CD4-positive, alpha-beta T cell treated with Interleukin-4 for 4 hours (primary cell): ENCODE measurements around the gene SDHA.
A peak's percentile ranks its signal among the peaks of the same experiment; 100 is the strongest.
"Not testable (repeated sequence)": the region's sequence is repeated elsewhere in the genome, so short reads cannot be mapped to it uniquely, and the experiment has no call there.

Source experiments
- DNase-seq: peaks from one replicate; pipeline ENCODE4 v3.0.0-alpha.2; 2020

SDHA gene

DNA sequence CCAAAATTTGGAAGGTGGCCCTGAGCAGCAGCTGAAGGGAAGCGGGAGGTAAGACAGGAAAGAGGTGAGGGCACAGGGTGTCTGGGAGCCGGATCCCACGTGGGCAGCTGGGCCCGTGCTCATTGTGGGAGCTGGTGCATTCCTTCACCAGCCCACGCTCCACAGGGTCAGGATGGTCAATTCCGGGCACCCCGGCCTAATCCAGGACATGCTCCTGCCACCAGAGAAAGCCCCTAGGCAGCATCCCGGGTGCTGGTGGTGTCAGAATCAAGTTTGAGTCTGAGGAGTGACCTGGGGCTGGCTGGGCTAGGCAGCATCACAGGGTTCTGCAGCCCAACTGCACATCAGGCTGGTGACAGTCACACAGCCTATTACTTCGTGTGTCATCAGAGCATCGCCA is 46.2 kb downstream of the SDHA start:
- DNase-seq = no peak

DNA sequence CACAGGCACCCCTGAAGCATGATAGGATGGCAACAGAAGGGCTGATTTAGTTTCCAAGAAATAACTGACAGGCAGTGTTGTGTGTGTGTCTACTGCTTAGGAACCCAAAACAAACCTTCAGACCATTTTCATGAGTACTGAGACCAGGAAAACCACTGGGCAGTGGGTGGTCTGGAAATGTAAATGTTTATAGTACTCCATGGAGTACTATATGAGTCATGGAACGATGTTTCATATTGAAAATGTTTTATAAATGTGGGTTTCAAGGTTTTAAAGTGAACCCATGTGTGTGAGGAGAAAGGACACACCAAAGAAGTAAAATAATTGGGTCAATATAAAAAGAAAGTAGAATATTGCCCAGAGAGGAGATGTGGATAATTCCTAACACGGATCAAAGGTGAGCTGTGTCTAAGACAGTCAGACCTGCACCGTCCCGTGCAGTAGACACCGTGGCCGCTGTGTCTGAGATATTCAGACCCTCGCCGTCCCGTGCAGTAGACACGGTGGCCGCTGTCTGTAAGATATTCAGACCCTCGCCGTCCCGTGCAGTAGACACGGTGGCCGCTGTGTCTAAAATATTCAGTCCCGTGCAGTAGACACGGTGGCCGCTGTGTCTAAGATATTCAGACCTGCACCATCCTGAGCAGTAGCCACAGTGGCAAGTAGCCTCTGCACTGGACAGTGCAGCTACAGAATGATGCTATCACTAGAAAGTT is 48.3 kb downstream of the SDHA start:
- DNase-seq = not testable (repeated sequence)

DNA sequence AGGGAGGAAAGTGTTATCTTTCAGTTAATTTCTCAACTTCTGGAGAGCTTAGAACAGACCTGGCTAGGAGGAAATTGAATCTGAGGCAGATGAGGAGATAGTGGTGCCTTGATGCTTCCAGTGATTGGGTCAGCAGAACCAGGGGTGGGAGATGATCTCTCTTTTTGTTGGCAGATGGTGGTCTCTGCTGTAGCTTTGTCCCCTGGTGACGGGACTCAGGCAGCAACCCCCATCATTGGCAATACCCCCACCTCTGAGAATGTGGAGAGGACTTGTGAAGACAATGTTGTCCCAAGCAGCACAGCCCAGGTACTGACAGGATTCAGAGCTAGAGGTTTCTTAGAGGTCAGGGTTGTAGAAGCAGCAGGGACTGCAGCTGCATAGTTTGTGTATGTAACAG is 49.6 kb downstream of the SDHA start:
- no peak for DNase-seq

DNA sequence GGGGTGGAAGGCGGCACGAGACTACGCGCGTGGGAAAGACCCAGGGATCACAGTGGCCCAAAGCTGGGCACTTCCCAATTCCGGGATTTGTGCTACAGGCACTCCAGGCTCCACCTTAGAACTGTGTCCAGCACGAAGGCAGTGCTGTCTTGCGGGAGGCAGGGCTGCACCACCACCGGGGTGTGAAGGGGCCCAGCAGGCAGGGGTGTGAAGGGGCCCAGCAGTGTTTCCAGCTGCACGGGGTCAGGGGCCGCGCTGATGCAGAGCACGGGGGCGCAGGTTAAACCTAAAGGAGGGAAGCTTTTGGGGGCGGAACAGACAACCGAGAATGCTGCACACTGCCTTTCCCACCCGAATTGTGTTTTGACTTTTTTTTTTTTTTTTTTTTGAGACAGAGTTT is 52.2 kb downstream of the SDHA start:
- DNase-seq = no peak

DNA sequence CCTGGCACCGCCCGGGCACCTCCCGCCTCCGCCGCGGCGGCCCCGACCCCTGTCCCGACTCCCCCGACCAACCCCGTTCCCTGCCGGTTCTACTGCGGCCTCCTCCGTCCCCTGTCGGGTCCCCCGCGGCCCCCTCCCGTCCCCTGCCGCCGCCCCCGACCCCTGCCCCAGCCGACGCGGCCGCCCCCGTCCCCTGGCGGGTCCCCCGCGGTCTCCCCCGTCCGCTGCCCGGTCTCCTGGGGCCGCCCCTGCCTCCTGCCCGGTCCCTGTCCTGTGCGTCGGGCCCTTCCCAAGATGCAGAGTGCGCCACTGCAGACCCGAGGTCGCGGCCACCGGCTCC is 53.7 kb downstream of the SDHA start:
- not testable (repeated sequence) for DNase-seq

DNA sequence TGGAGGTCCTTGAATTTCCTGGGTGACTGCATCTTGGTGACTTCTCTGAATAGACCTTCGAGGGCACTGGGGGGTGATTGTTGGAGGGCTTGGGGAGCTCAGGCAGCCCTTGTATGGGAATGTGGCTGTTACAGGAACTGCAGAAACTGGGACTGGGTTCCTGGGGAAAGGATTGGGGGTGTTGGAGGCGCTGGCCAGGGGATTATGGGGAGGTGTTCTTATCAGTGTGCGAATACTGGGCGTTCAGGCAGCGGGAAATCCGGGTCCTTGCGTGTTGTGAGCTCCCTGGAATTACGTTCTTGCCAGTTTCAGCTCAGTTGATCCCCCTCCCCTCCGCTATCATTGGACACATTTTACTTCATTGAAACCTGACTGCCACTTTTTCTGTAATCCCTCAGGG is 55.0 kb downstream of the SDHA start:
- DNase-seq = not testable (repeated sequence)

DNA sequence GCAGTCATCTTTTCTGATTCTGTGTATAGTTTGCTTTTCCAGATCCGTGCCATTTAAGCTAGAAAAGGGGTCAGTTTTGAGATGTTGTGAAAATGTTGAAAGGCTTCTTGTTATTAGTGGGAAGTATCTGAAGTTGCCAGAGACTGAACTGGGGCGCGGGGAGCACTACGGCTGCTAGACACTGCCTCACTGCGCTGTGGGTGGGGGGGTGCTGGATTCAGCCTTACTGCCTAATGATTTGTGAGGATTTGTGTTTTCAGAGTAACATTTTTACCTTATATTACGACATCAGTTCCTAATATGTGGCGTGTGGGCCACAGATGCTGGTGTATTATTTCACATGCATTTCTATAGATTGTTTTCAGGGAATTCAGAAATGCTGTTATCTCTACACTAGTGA is 55.4 kb downstream of the SDHA start:
- DNase-seq = not testable (repeated sequence)

DNA sequence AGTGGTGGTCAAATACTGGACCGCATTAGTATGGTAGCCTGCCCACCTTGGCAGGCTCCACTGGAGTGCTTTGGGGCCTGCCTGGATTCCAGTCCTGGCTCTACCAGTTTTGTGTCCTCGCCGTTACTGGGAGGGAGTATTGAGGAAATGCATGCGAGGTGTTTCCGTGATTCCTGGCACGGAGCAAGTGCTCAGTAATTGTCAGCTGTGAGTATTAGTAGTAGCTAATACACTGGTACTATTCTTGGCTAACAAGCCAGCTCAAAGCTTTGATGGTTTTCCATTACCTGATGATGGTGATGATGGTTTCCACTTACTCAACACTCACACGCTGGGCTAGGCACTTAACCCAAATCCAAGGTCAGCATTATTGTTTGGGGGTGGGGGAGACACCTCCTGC is 56.2 kb downstream of the SDHA start:
- DNase-seq = not testable (repeated sequence)

DNA sequence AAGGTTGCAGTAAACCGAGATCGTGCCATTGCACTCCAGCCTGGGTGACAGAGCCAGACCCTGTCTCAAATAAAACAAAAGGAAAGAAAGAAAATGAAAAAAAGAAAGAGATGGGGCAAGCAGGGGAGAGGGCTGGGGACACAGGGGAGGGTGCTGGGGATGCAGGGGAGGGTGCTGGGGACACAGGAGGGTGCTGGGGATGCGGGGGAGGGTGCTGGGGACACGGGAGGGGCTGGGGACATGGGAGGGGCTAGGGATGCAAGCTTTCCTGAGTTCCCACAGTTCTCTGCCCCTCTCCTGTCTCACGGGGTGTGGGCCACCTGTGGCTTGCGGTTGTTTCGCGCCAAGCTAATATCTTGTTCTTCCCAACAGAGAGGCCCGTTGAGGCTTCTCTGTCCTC is 60.5 kb downstream of the SDHA start:
- no peak for DNase-seq

DNA sequence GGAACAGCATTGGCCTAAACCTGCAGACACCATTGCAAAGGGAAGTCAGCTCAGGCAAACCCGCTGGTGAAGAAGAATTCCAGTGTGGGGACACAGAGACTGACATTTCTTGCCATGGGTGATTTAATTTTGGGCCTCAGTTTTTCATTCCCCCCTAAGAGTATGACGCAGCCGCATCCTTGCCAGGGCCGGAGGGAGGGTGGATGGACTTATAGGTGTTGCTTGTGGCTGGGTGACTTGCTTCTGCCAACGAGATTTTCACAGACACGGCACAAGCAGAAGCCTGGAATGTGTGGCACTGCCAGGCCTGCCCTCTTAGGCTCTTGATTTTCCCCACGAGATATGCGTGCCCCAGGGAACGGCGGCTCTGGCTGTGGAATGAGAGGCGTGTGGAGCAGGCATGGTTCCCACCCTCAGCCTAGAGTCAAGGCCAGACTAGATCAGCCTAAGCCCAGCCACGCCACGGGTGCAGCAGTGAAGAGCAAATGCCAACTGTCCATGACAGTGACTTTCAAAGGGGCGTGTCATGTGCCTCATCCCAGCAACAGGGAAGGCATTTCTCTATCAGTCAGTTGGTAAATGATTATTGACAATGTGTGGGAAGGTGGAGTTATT is 61.0 kb downstream of the SDHA start:
- not testable (repeated sequence) for DNase-seq

DNA sequence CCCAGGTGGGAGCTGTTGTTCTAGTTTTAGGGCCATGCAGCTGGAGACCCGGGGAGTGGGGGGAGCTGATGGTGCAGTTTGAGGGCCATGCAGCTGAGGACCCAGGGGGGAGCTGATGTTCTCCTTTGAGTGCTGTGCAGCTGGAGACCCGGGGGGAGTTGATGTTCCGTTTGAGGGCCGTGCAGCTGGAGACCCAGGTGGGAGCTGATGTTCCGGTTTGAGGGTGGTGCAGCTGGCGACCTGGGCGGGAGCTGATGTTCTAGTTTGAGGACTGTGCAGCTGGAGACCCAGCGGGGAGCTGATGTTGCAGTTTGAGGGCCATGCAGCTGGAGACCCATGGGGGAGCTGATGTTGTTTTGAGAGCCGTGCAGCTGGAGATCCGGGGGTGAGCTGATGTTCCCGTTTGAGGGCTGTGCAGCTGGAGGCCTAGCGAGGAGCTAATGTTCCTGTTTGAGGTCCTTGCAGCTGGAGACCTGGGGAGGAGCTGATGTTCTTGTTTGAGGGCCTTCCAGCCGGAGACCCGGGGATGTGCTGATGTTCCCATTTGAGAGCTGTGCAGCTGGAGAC is 68.0 kb downstream of the SDHA start:
- DNase-seq = no peak

DNA sequence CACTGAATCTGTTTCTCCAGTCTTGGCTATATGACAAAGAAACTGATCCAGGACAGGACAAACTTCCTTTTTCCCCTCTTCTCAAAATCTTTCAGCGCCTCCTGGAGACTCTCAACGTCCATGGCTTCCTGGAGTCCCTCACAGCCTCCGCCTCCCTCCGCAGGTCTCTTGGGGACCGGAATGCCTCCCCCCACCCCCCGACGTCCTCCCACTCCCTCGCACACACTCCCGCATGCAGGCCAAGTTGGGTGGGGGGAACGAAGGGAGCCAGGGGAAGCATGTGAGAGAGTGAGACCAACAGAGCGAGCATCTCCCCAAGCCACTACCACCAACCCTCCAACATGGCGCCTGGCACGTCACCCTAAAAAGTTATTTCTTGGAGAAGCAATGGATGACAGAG is 72.1 kb downstream of the SDHA start:
- DNase-seq = not testable (repeated sequence)

DNA sequence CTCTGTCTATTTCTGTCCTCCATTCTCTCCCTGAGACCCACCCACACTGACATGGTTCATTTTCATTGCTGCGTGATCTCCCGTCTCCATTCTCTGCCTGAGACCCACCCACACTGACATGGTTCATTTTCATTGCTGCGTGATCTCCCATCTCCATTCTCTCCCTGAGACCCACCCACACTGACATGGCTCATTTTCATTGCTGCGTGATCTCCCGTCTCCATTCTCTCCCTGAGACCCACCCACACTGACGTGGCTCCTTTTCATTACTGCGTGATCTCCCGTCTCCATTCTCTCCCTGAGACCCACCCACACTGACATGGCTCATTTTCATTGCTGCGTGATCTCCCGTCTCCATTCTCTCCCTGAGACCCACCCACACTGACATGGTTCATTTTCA is 73.2 kb downstream of the SDHA start:
- DNase-seq = not testable (repeated sequence)

DNA sequence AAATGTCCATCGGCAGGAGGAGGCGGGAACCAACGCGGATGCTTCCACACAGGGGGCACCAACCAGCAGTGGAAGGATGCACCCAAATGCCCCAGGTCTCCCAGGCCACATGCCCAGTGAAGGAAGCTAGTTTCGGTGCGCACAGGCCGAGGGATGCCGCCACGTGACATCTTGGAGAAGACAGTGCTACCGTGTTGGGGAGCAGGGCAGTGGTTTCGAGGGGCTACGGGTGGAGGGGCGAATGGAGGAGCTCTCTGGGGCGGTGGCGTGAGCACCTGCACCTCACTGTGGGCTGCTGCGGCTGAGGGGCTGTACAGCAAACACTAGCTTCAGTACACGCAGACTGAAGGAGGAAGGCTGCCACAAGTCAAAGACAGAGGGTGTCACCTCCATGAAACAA is 76.7 kb downstream of the SDHA start:
- DNase-seq = not testable (repeated sequence)

DNA sequence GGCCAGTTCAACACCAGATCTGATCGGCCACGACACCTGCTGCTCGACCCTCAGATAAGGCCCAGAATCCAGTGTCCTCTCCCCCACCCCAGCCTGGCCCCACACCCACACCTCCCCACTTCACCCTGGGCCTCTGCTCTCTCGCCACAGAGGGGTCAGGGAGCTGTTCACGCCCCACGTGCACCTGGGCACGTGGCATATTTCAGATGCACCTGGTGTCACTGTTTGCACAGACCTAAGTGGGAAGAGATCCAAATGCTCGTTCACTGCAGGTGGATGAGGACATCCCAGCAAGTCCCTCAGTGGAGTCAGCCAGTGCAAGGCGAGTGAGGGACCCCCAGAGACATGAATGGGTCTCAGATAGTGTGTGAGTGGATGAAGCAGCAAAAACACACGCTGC is 78.1 kb downstream of the SDHA start:
- not testable (repeated sequence) for DNase-seq

DNA sequence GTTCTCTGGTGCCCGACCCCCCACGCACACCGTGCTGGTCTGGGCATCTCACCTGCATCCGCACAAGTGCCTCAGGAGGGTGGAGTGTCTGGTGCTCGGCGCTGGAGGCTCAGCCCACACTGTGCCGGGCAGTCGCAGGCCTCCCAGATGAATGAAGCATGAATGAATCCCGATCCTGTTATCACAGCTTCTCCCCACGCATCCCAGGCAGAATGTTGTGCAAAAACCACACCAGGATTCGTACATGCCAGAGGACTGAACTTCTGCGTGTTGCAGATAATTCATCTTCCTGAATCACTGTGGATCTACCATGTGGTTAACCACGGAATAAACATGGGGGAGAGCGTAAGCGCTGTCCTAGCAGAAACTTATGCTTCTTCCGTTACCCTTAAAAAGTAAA is 78.8 kb downstream of the SDHA start:
- peak; percentile 25 for DNase-seq

DNA sequence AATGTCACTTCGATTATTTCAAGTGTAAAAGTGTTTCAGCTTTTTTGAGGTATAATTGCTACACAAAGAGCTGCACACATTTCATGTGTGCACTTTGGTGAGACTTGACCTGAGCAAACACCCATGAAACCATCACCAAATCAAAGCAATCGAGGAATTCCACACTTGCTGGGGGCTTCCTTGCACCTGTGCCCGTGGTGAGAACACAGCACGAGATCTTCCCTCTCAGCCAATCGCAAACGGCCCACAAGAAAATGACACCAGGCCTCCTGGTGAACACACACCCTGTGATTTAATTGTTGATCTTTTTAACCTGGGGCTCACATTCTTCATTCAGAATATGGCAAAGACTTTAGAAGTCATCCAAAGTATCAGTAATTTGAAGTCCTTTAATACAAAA is 79.3 kb downstream of the SDHA start:
- DNase-seq = not testable (repeated sequence)

DNA sequence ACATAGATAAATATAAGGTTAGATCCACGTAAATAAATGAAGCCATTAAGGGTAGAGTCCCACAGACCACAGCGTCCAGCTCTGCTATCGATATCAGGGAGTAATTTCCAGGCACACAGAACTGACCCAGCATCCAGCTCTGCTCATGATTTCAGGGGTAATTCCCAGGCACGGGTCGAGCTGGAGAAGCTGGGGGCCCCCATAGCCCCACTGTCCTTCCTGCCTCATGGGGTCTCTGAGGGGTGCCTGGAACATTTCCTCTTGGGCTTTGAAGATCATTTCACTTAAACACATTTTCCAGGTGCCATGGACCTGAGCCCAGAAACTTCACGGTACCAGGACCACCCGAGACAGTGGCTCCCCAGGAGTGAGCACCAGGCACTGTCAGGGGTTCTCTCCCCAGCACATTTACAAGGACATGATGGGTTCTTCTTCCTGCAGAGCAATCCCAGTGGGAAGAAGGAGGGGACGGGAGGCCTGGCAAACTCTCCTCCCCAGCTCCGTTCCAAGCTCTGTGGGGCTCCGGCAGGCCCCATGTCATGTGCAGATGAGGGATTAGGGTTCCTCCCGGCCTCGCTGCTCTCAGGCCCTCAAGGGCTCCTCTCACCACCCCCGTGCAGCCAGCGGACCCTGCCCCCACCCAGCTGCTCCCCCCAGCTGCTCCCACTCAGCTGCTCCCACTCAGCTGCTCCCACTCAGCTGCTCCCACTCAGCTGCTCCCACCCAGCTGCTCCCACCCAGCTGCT is 80.0 kb downstream of the SDHA start:
- not testable (repeated sequence) for DNase-seq

DNA sequence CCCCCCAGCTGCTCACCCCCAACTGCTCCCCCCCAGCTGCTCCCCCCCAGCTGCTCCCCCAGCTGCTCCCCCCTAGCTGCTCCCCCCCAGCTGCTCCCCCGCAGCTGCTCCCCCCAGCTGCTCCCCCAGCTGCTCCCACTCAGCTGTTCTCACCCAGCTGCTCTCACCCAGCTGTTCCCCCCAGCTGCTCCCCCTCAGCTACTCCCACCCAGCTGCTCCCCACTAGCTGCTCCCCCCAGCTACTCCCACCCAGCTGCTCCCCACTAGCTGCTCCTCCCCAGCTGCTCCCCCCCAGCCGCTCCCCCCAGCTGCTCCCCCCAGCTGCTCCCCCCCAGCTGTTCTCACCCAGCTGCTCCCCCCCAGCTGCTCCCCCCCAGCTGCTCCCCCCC is 80.6 kb downstream of the SDHA start:
- no peak for DNase-seq

DNA sequence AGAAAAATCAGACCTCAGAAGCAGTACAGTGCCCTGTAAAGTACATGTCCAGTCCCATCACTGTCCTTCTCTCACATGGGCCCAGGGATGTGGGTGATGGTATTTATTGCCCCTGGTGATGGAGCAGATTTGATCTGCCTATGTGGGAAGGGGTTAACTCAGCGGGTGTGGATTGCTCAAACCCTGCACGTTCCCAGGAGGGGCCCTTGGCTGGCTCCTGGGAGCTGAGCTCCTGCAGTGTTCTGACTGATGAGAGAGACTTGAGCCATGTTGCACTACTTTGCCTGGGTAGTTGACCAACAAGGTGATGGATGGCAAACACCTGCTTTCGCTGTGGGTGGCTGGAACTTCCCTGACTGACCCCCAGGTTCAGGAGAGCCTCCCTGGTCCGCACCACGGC is 81.8 kb downstream of the SDHA start:
- not testable (repeated sequence) for DNase-seq

DNA sequence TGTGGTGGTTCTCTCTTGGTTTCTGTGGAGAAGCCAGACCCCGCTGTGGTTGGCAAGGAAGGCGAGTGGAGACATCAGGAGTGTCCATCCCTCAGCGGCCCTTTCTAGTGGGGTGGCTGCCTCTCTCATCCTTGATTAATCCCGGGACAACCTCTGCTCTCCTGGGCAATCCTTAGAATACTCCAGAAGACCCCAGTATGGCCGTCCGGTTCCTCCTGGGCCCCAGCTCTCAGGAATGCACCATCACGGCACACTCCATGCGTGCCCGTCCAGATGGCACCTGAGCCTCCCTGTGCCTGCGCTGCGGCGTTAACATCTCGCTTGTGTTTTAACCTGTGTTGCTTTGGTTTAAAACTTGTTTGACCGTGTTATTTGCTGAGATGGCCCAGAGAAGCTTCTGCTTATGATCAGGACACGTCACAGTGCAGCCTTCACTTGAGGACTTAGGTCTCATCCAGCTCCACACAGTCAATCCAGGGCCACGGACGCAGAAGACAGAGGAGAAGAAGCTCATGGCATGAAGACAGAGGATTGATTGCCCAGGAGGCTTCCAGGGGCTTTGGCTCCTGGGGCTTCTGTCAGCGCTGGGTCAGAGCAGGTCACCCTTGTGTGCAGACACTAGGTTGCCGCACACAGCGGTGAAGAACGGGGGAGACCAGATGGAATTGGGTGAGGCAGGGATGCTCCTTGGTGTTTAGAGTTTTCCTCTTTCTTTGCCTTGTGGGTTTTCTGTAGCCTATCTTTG is 82.7 kb downstream of the SDHA start:
- not testable (repeated sequence) for DNase-seq

DNA sequence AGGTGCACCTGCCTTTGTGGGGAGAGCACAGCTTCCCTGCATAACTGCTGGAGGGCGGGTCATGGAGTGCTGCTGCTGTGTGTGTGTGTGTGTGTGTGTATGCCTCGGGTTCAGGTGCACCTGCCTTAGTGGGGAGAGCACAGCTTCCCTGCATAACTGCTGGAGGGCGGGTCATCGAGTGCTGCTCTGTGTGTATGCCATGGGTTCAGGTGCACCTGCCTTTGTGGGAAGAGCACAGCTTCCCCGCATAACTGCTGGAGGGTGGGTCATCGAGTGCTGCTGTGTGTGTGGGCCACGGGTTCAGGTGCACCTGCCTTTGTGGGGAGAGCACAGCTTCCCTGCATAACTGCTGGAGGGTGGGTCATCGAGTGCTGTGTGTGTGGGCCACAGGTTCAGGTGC is 84.3 kb downstream of the SDHA start:
- DNase-seq = not testable (repeated sequence)

DNA sequence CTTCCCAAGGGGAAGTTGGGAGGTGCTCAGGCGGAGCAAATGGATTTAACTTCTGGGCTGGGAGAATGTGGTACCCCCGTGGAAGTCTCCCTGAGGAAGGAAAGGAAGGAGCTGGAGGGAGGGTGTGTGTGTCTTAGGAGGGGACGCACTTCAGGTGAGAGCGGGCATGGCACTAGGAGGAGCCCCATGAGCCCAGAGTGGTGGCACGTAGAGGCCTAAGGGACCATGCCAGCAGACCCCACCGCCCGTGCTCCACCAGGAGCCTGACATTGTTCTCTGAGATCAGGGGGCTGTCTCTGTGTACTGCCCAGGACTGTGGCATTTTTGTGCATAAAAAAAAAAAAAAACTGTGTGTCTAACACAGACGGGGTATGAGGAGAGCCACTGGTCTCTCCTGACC is 84.8 kb downstream of the SDHA start:
- DNase-seq = no peak
